WTC11 (cell line): ENCODE results near the gene GALNT15. TPM values are rescaled to one million over a fixed set of nuclear protein-coding genes. Genes with fewer than 3 reads are reported as not detected.

ENCODE experiments used
- ATAC-seq: fragments of 200-7000 bp; cut with Tn5 transposase; 2 replicates; pipeline ENCODE4 v1.10.0; 2021; ENCODE audit warnings: mild to moderate bottlenecking, moderate library complexity
- CTCF ChIA-PET: fragments of 300-600 bp; sonication (Branson Sonifier 250); formaldehyde crosslinking; loops from one replicate; lab custom pipeline; 2021; ENCODE audit warnings: antibody characterized with exemption; lab: Charles Lee
- POLR2A ChIA-PET: fragments of 350-600 bp; sonication (Branson Sonifier 250); formaldehyde crosslinking; loops from one replicate; lab custom pipeline; 2021; ENCODE audit warnings: antibody characterized with exemption; lab: Charles Lee
- DNase-seq: peaks from one replicate; pipeline ENCODE4 v3.0.0; 2021; ENCODE audit warnings: low spot score
- H3K27ac Mint-ChIP-seq: 2 replicates; pipeline ENCODE4 v1.8.0; 2021; ENCODE audit warnings: mixed read lengths
- H3K27me3 Mint-ChIP-seq: 2 replicates; pipeline ENCODE4 v1.8.0; 2021; ENCODE audit warnings: low read depth, mild to moderate bottlenecking, moderate library complexity, mixed read lengths
- H3K36me3 Mint-ChIP-seq: 2 replicates; pipeline ENCODE4 v1.8.0; 2021; ENCODE audit warnings: mixed read lengths
- H3K4me1 Mint-ChIP-seq: 2 replicates; pipeline ENCODE4 v1.8.0; 2022; ENCODE audit warnings: mixed read lengths
- H3K4me3 Mint-ChIP-seq: 2 replicates; pipeline ENCODE4 v1.8.0; 2021; ENCODE audit warnings: mild to moderate bottlenecking, moderate library complexity, mixed read lengths
- H3K9me3 Mint-ChIP-seq: 2 replicates; pipeline ENCODE4 v1.8.0; 2021; ENCODE audit warnings: mixed read lengths
- CBFB ChIP-seq: sonication (generic); formaldehyde crosslinking; IDR thresholded peaks from 2 replicates; pipeline ENCODE4 v1.8.1; 2022; ENCODE audit warnings: mild to moderate bottlenecking, low read depth, missing genetic modification reagents
- GRHL2 ChIP-seq: fragments of 250-450 bp; sonication (Bioruptor Pico); IDR thresholded peaks from 2 replicates; pipeline ENCODE4 v1.8.0; 2022; ENCODE audit warnings: mild to moderate bottlenecking, moderate library complexity; ENCODE audit not compliant: insufficient replicate concordance, severe bottlenecking
- GTF2I ChIP-seq: fragments of 250-450 bp; sonication (Bioruptor Pico); conservative IDR thresholded peaks from 2 replicates; pipeline ENCODE4 v1.4.0; 2021; ENCODE audit warnings: mild to moderate bottlenecking
- IRF2 ChIP-seq: sonication (generic); formaldehyde crosslinking; IDR thresholded peaks from 2 replicates; pipeline ENCODE4 v1.8.0; 2022; ENCODE audit warnings: low read depth, missing genetic modification reagents, borderline replicate concordance
- JAZF1 ChIP-seq: fragments of 250-450 bp; sonication (Bioruptor Pico); IDR thresholded peaks from 2 replicates; pipeline ENCODE4 v1.9.0; 2021; ENCODE audit warnings: moderate library complexity, mild to moderate bottlenecking, inconsistent platforms
- NR1H2 ChIP-seq: sonication (generic); formaldehyde crosslinking; IDR thresholded peaks from 2 replicates; pipeline ENCODE4 v1.9.0; 2021; ENCODE audit warnings: mild to moderate bottlenecking, moderate library complexity, missing genetic modification reagents
- PRRX2 ChIP-seq: fragments of 250-450 bp; sonication (Bioruptor Pico); IDR thresholded peaks from 2 replicates; pipeline ENCODE4 v1.8.0; 2021; ENCODE audit warnings: mild to moderate bottlenecking
- TEAD4 ChIP-seq: sonication (generic); formaldehyde crosslinking; IDR thresholded peaks from 2 replicates; pipeline ENCODE4 v1.8.0; 2022; ENCODE audit warnings: mild to moderate bottlenecking, missing genetic modification reagents
- ZNF396 ChIP-seq: fragments of 250-450 bp; sonication (Bioruptor Pico); IDR thresholded peaks from 2 replicates; pipeline ENCODE4 v1.8.0; 2021; ENCODE audit warnings: mild to moderate bottlenecking, moderate library complexity, borderline replicate concordance
- ZNF416 ChIP-seq: fragments of 250-450 bp; sonication (Bioruptor Pico); IDR thresholded peaks from 2 replicates; pipeline ENCODE4 v1.9.0; 2021; ENCODE audit warnings: mild to moderate bottlenecking, inconsistent platforms
- total RNA-seq: library from RNA; stranded (reverse); gene quantifications from 3 replicates; pipeline ENCODE4 v1.2.3, GENCODE V29; 2021
- TF ChIP-seq, protein P1 (sequence below): sonication (generic); formaldehyde crosslinking; IDR thresholded peaks from 2 replicates; pipeline ENCODE4 v1.8.0; 2022; ENCODE audit warnings: mild to moderate bottlenecking, missing genetic modification reagents
- TF ChIP-seq, protein P2 (sequence below): fragments of 250-450 bp; sonication (Bioruptor Pico); IDR thresholded peaks from 2 replicates; pipeline ENCODE4 v1.9.0; 2021; ENCODE audit warnings: mild to moderate bottlenecking, borderline replicate concordance
- TF ChIP-seq, protein P3 (sequence below): sonication (generic); formaldehyde crosslinking; IDR thresholded peaks from 2 replicates; pipeline ENCODE4 v1.8.0; 2022; ENCODE audit warnings: mild to moderate bottlenecking, missing genetic modification reagents
- TF ChIP-seq, protein P4 (sequence below): sonication (generic); formaldehyde crosslinking; IDR thresholded peaks from 2 replicates; pipeline ENCODE4 v1.8.0; 2022; ENCODE audit warnings: mild to moderate bottlenecking, missing genetic modification reagents
- TF ChIP-seq, protein P5 (sequence below): sonication (generic); formaldehyde crosslinking; IDR thresholded peaks from 2 replicates; pipeline ENCODE4 v1.8.0; 2023; ENCODE audit warnings: missing genetic modification reagents
- TF ChIP-seq, protein P6 (sequence below): sonication (generic); formaldehyde crosslinking; IDR thresholded peaks from 2 replicates; pipeline ENCODE4 v1.8.1; 2022; ENCODE audit warnings: low read depth, missing genetic modification reagents, borderline replicate concordance
- TF ChIP-seq, protein P7 (sequence below): sonication (generic); formaldehyde crosslinking; conservative IDR thresholded peaks from 2 replicates; pipeline ENCODE4 v1.8.1; 2022; ENCODE audit warnings: mild to moderate bottlenecking, missing genetic modification reagents
- TF ChIP-seq, protein P8 (sequence below): sonication (generic); formaldehyde crosslinking; IDR thresholded peaks from 2 replicates; pipeline ENCODE4 v1.8.1; 2022; ENCODE audit warnings: mild to moderate bottlenecking, missing genetic modification reagents, moderate library complexity, borderline replicate concordance
- TF ChIP-seq, protein P9 (sequence below): fragments of 250-450 bp; sonication (Bioruptor Pico); IDR thresholded peaks from 2 replicates; pipeline ENCODE4 v2.1.2; 2022; ENCODE audit warnings: mild to moderate bottlenecking, moderate library complexity

The GALNT15 gene
- total RNA-seq, 1 experiment from 2014 or later = 0.15 TPM

DNA sequence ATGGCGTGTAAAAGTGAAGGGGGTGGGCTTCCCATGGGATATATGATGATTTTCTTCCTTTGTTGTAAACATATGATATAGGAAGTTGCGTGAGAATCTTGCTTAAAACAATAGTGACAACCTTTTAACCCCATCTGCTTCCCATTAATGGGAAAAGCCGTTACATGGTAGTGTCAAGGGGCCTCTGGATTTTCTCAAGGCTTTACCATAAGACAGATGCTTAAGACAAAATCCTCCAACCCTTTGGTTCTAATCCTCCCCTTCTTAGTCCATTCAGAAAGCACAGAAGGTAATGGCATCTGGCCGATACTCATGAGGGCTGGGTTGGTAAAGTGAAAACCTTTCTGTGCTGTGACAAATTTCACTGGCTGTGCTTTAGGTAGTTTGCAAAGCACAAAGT is 65.3 kb downstream of the GALNT15 start:
- no peaks in the 10 kb centered on the region for H3K36me3 Mint-ChIP-seq
- TF ChIP-seq, protein P1, sequence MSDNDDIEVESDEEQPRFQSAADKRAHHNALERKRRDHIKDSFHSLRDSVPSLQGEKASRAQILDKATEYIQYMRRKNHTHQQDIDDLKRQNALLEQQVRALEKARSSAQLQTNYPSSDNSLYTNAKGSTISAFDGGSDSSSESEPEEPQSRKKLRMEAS = no peak
- TF ChIP-seq, protein P2, sequence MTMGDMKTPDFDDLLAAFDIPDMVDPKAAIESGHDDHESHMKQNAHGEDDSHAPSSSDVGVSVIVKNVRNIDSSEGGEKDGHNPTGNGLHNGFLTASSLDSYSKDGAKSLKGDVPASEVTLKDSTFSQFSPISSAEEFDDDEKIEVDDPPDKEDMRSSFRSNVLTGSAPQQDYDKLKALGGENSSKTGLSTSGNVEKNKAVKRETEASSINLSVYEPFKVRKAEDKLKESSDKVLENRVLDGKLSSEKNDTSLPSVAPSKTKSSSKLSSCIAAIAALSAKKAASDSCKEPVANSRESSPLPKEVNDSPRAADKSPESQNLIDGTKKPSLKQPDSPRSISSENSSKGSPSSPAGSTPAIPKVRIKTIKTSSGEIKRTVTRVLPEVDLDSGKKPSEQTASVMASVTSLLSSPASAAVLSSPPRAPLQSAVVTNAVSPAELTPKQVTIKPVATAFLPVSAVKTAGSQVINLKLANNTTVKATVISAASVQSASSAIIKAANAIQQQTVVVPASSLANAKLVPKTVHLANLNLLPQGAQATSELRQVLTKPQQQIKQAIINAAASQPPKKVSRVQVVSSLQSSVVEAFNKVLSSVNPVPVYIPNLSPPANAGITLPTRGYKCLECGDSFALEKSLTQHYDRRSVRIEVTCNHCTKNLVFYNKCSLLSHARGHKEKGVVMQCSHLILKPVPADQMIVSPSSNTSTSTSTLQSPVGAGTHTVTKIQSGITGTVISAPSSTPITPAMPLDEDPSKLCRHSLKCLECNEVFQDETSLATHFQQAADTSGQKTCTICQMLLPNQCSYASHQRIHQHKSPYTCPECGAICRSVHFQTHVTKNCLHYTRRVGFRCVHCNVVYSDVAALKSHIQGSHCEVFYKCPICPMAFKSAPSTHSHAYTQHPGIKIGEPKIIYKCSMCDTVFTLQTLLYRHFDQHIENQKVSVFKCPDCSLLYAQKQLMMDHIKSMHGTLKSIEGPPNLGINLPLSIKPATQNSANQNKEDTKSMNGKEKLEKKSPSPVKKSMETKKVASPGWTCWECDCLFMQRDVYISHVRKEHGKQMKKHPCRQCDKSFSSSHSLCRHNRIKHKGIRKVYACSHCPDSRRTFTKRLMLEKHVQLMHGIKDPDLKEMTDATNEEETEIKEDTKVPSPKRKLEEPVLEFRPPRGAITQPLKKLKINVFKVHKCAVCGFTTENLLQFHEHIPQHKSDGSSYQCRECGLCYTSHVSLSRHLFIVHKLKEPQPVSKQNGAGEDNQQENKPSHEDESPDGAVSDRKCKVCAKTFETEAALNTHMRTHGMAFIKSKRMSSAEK = no peak
- TF ChIP-seq, protein P3, sequence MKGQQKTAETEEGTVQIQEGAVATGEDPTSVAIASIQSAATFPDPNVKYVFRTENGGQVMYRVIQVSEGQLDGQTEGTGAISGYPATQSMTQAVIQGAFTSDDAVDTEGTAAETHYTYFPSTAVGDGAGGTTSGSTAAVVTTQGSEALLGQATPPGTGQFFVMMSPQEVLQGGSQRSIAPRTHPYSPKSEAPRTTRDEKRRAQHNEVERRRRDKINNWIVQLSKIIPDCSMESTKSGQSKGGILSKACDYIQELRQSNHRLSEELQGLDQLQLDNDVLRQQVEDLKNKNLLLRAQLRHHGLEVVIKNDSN (CRISPR knock-in tag) = no peak
- TF ChIP-seq, protein P4, sequence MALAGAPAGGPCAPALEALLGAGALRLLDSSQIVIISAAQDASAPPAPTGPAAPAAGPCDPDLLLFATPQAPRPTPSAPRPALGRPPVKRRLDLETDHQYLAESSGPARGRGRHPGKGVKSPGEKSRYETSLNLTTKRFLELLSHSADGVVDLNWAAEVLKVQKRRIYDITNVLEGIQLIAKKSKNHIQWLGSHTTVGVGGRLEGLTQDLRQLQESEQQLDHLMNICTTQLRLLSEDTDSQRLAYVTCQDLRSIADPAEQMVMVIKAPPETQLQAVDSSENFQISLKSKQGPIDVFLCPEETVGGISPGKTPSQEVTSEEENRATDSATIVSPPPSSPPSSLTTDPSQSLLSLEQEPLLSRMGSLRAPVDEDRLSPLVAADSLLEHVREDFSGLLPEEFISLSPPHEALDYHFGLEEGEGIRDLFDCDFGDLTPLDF = no peak
- TF ChIP-seq GRHL2 (CRISPR knock-in tag) (no peak), GTF2I (no peak), ZNF396 (CRISPR knock-in tag) (no peak), ZNF416 (CRISPR knock-in tag) (no peak), PRRX2 (CRISPR knock-in tag) (no peak)
- TF ChIP-seq, protein P5, sequence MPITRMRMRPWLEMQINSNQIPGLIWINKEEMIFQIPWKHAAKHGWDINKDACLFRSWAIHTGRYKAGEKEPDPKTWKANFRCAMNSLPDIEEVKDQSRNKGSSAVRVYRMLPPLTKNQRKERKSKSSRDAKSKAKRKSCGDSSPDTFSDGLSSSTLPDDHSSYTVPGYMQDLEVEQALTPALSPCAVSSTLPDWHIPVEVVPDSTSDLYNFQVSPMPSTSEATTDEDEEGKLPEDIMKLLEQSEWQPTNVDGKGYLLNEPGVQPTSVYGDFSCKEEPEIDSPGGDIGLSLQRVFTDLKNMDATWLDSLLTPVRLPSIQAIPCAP (CRISPR knock-in tag) = no peak
- TF ChIP-seq, protein P6, sequence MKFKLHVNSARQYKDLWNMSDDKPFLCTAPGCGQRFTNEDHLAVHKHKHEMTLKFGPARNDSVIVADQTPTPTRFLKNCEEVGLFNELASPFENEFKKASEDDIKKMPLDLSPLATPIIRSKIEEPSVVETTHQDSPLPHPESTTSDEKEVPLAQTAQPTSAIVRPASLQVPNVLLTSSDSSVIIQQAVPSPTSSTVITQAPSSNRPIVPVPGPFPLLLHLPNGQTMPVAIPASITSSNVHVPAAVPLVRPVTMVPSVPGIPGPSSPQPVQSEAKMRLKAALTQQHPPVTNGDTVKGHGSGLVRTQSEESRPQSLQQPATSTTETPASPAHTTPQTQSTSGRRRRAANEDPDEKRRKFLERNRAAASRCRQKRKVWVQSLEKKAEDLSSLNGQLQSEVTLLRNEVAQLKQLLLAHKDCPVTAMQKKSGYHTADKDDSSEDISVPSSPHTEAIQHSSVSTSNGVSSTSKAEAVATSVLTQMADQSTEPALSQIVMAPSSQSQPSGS (CRISPR knock-in tag) = no peak
- TF ChIP-seq, all 79 proteins: peak for 0
- ATAC-seq = no peak

DNA sequence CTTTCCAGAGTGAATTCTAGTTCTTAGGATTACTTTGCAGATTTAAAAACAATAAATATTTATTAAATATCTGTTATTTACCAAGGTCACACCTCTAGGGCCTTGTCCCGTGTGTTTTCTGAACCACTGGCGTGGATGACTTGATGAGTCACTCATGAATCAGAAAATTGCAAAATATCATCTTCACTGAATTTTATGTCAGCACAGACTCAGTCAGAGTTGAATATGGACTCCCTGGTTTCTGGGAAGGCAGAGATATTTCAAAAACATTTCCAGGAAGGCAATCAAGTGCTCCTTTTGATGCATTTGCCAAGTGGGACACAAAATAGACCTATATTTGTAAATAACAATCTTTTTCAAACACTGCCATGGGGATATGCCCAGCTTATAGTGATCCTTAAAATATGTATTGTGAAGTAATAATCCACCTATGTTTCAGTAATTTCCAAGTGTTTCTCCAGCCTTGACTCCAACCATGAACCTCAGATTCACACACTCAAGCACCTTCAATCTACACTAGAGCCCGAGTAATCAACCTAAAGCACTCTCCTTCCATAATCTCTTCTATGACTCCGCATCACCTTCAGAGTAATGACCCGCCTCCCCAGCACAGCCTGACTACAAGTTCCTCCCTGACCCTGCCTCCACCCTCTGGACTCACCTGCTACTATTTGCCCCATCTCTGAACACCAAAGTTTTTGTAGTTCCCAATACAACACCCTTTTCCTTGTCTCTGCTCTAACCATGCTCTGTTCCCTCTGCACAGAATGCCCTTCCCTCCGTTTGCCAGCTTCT is 65.9 kb downstream of the GALNT15 start:
- no peak overlapping the region for H3K27ac Mint-ChIP-seq
- CTCF ChIA-PET = interaction anchor here (1.7 kb wide), 1 partner anchor 62 kb away, joined by 7 read pairs; no protein-coding TSS in a partner anchor
- H3K36me3 Mint-ChIP-seq = no peaks in the 10 kb centered on the region
- DNase-seq (no peak), ATAC-seq (no peak)
- POLR2A ChIA-PET = no interaction called here
- TF ChIP-seq IRF2 (CRISPR knock-in tag) = no peak
- TF ChIP-seq JAZF1 (CRISPR knock-in tag) = no peak
- no peak for TF ChIP-seq TEAD4 (CRISPR knock-in tag)
- TF ChIP-seq, protein P7, sequence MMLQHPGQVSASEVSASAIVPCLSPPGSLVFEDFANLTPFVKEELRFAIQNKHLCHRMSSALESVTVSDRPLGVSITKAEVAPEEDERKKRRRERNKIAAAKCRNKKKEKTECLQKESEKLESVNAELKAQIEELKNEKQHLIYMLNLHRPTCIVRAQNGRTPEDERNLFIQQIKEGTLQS (CRISPR knock-in tag) = no peak
- TF ChIP-seq, protein P1 = no peak
- TF ChIP-seq CBFB = no peak
- TF ChIP-seq, protein P8, sequence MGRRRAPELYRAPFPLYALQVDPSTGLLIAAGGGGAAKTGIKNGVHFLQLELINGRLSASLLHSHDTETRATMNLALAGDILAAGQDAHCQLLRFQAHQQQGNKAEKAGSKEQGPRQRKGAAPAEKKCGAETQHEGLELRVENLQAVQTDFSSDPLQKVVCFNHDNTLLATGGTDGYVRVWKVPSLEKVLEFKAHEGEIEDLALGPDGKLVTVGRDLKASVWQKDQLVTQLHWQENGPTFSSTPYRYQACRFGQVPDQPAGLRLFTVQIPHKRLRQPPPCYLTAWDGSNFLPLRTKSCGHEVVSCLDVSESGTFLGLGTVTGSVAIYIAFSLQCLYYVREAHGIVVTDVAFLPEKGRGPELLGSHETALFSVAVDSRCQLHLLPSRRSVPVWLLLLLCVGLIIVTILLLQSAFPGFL (CRISPR knock-in tag) = no peak
- TF ChIP-seq, protein P9, sequence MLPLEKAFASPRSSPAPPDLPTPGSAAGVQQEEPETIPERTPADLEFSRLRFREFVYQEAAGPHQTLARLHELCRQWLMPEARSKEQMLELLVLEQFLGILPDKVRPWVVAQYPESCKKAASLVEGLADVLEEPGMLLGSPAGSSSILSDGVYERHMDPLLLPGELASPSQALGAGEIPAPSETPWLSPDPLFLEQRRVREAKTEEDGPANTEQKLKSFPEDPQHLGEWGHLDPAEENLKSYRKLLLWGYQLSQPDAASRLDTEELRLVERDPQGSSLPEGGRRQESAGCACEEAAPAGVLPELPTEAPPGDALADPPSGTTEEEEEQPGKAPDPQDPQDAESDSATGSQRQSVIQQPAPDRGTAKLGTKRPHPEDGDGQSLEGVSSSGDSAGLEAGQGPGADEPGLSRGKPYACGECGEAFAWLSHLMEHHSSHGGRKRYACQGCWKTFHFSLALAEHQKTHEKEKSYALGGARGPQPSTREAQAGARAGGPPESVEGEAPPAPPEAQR = no peak
- TF ChIP-seq NR1H2 = no peak
- peaks cover 6% of the 10 kb centered on the region for H3K27me3 Mint-ChIP-seq
- H3K9me3 Mint-ChIP-seq = no peaks in the 10 kb centered on the region
- H3K4me3 Mint-ChIP-seq = no peak overlapping the region
- H3K4me1 Mint-ChIP-seq = peaks cover under 1% of the 10 kb centered on the region; the same call in 1 of the 2 replicates

More for the DNA sequence above, 65.3 kb downstream of the GALNT15 start:
- no peaks in the 10 kb centered on the region for H3K4me1 Mint-ChIP-seq
- CTCF ChIA-PET = interaction anchor here (1.7 kb wide), 1 partner anchor 61 kb away, joined by 7 read pairs; no protein-coding TSS in a partner anchor
- H3K9me3 Mint-ChIP-seq = no peaks in the 10 kb centered on the region
- peaks cover 9% of the 10 kb centered on the region for H3K27me3 Mint-ChIP-seq
- H3K4me3 Mint-ChIP-seq = no peak overlapping the region
- no peak for DNase-seq
- POLR2A ChIA-PET = no interaction called here
- H3K27ac Mint-ChIP-seq = no peak overlapping the region
